ENCODE data around the gene MGAT3.
"Not testable (repeated sequence)": the region's sequence is repeated elsewhere in the genome, so short reads cannot be mapped to it uniquely, and the experiment has no call there.

The MGAT3 gene

DNA sequence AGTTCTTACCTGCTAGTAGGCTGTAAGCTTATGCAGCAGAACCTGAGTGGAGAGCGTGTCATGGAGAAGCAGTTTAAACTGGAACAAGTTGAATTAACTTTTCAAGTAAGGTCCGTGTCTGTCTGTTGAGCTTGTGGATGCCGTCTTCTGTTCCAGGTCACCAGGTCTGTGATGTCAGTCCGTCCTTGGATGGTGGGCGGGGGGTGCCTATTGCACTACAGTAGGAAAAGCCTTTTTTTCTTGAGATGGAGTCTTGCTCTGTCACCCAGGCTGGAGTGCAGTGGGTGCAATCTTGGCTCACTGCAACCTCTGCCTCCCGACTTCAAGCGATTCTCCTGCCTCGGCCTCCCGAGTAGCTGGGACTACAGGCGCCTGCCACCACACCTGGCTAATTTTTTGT is 50.2 kb downstream of the MGAT3 start:
- H3K27me3 Mint-ChIP-seq (ENCODE audit: low read depth); H3K4me3 Mint-ChIP-seq; DNase-seq (ENCODE audit: low spot score); H3K9me3 Mint-ChIP-seq; H3K27ac Mint-ChIP-seq: not testable (repeated sequence)
- Mint-ChIP-seq H3K36me3 (ENCODE audit: low read depth) (peaks cover 63% of the 10 kb centered on the region), H3K4me1 (ENCODE audit: low read depth) (peaks cover 35% of the 10 kb centered on the region)

DNA sequence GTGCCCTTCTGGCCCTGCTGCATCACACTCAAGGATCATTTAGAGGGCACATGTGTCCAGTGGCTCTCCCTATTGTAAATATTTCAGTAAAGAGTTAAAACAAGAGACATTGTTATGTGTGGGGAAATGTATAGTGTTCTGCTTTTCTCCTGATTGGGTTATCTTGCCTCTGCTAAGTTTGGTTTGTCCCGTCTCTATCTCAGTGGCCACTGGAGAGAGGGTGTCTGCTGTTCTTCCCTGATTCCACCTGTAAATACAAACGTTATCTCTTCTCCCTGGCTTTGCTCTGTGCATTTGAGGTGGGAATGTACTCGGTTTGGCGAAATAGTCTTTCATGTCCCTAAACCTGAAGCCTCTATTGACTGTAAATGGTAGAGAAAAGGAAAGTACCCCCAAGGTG is 51.6 kb downstream of the MGAT3 start:
- Mint-ChIP-seq H3K36me3 (ENCODE audit: low read depth) (peaks cover 69% of the 10 kb centered on the region), H3K4me3 (no peak overlapping the region), H3K9me3 (no peaks in the 10 kb centered on the region), H3K27me3 (ENCODE audit: low read depth) (no peaks in the 10 kb centered on the region), H3K27ac (no peak overlapping the region), H3K4me1 (ENCODE audit: low read depth) (peaks cover 31% of the 10 kb centered on the region)
- DNase-seq (ENCODE audit: low spot score), result no peak

DNA sequence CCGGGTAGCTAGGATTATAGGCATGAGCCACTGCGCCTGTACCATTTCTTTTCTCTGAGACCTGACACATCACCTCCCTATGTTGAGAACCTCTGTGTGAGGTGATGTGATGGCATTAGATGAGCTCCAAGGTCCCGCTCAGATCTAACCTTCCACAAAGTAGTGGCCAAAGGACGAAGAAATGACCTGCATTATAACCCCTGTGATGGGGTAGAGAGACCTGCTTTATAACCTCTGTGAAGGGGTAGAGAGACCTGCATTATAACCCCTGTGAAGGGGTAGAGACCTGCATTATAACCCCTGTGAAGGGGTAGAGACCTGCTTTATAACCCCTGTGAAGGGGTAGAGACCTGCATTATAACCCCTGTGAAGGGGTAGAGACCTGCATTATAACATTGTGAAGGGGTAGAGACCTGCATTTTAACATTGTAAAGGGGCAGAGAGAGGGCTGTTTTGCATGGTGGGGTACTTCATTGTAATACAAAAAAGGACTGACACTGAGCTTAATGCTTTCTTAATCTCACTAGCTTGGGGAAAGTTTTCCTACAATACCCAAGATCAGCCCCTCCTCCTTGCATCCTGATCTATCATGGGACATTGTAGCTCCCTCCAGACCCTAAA is 53.8 kb downstream of the MGAT3 start:
- H3K4me1 Mint-ChIP-seq (ENCODE audit: low read depth), result peaks cover 27% of the 10 kb centered on the region
- no peak for DNase-seq (ENCODE audit: low spot score)
- no peak overlapping the region for H3K27ac Mint-ChIP-seq
- no peaks in the 10 kb centered on the region for H3K9me3 Mint-ChIP-seq
- H3K27me3 Mint-ChIP-seq (ENCODE audit: low read depth), result no peaks in the 10 kb centered on the region
- H3K4me3 Mint-ChIP-seq, result no peak overlapping the region
- H3K36me3 Mint-ChIP-seq (ENCODE audit: low read depth), result peaks cover 71% of the 10 kb centered on the region

DNA sequence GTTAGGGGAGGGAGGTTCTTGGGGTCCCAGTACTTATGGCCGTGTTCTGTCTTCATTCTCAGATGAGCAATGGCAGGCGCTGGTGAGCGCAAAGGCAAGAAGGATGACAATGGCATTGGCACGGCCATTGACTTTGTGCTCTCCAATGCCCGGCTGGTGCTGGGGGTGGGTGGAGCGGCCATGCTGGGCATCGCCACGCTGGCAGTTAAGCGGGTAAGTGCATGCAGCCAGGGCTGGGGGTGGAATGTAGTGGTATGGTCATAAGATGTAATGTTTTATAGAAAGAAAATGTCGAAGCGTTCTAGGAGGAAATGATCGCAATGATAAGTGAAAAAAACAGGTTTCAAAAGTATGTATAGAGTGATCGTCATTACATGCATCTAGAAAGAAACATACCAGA is 54.4 kb downstream of the MGAT3 start:
- no peaks in the 10 kb centered on the region for H3K9me3 Mint-ChIP-seq
- H3K4me1 Mint-ChIP-seq (ENCODE audit: low read depth), result peaks cover 28% of the 10 kb centered on the region
- no peak for DNase-seq (ENCODE audit: low spot score)
- no peak overlapping the region for H3K4me3 Mint-ChIP-seq
- H3K27ac Mint-ChIP-seq, result no peak overlapping the region
- H3K27me3 Mint-ChIP-seq (ENCODE audit: low read depth), result no peaks in the 10 kb centered on the region
- peaks cover 71% of the 10 kb centered on the region for H3K36me3 Mint-ChIP-seq (ENCODE audit: low read depth)

DNA sequence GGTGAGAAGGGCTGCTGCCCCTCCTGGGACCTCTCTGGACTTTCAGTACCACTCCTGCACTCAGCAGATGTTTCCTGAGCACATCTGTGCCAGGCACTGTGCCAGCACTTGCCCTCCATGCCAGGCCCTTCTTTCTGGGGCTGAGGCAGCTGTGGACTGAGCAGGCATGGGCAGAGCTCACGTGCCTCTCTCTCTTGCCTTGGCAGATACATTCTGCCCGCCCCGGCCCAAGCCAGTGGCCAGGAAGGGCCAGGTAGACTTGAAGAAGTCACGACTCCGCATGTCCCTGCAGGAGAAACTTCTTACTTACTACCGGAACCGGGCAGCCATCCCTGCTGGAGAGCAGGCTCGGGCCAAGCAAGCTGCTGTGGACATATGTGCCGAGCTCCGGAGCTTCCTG is 55.2 kb downstream of the MGAT3 start:
- H3K4me3 Mint-ChIP-seq, result no peak overlapping the region
- H3K9me3 Mint-ChIP-seq, result no peaks in the 10 kb centered on the region
- no peaks in the 10 kb centered on the region for H3K27me3 Mint-ChIP-seq (ENCODE audit: low read depth)
- H3K36me3 Mint-ChIP-seq (ENCODE audit: low read depth), result peaks cover 63% of the 10 kb centered on the region
- no peak for DNase-seq (ENCODE audit: low spot score)
- H3K4me1 Mint-ChIP-seq (ENCODE audit: low read depth), result peaks cover 23% of the 10 kb centered on the region
- no peak overlapping the region for H3K27ac Mint-ChIP-seq

DNA sequence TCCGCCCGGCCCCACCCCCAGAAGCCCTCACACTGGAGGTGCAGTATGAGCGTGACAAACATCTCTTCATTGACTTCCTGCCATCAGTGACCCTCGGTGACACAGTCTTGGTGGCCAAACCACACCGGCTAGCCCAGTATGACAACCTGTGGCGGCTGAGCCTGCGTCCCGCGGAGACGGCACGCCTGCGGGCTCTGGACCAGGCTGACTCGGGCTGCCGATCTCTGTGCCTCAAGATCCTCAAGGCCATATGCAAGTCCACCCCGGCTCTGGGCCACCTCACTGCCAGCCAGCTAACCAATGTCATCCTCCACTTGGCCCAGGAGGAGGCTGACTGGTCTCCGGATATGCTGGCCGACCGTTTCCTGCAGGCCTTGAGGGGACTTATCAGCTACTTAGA is 57.0 kb downstream of the MGAT3 start:
- Mint-ChIP-seq H3K4me3 (no peak overlapping the region), H3K36me3 (ENCODE audit: low read depth) (peaks cover 56% of the 10 kb centered on the region), H3K27me3 (ENCODE audit: low read depth) (no peaks in the 10 kb centered on the region), H3K27ac (no peak overlapping the region), H3K4me1 (ENCODE audit: low read depth) (peaks cover 24% of the 10 kb centered on the region), H3K9me3 (no peaks in the 10 kb centered on the region)
- no peak for DNase-seq (ENCODE audit: low spot score)

DNA sequence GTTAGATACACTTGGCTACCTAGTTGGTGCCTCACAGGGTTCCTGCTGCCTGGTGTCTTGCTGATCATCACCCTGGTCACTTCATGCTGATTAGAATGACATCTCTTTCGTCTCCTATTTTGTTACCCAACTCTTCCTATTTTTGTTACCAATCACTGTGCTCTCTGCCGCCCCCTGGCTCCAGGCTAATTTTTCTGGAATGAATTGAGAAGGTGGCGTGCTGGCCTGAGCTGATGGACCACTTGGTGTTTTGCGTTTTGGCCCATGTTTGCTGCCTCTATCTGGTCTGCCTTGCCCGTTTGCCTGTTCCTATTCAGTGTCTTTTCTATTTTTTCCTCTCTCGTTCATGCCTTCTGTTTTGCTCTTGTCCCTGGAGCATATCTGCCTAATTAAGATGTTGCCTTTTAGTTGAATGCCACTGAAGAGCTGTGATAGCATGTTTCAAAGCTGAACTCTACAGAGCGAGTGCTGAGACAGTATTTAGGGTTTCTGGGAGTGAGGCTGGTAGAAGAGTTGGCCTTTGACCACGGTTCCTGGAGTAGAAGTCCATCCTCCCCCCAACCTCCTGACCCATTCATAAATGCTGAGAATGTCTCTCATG is 57.7 kb downstream of the MGAT3 start:
- Mint-ChIP-seq H3K4me1 (ENCODE audit: low read depth) (peaks cover 26% of the 10 kb centered on the region), H3K27me3 (ENCODE audit: low read depth) (no peaks in the 10 kb centered on the region), H3K36me3 (ENCODE audit: low read depth) (peaks cover 53% of the 10 kb centered on the region), H3K27ac (peak overlapping the region; percentile 3), H3K4me3 (no peak overlapping the region), H3K9me3 (no peaks in the 10 kb centered on the region)
- no peak for DNase-seq (ENCODE audit: low spot score)

DNA sequence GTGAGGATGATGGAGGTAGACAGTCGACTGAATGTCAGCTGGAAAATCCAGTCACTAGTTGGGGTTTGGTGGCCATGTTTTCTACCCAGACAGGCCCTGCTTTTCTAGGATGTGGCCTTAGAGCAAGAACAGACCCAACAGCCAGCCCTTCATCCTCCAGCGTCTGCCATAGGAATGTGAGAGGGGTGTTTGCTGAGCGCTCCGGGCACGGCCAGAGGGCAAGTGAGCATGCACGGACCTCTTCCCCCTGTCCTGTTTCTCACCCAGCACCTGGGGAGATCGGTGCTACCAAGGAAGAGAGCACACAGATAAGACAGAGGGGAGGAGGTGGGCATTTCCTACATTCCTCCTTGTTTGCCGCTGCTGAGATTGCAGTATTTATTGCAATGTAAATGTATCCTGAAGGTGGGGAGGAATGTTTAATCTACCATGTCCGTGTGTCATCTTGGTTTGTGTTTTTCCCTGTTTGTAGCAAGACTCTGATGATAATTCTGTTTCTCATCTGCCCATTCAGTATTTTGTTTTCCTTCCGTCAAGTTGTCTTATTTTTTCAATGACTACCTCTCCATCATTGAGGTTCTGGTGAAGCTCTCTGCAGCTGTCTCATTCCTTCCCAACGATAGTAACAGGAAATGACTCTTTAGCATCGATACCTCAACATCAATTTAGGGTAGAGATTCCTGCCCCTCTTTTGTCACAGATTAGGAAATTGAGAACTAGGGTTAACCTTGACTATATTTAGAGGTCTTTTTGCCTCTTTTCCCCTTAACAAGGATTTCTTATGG is 58.6 kb downstream of the MGAT3 start:
- DNase-seq (ENCODE audit: low spot score), result no peak
- Mint-ChIP-seq H3K4me1 (ENCODE audit: low read depth) (peaks cover 24% of the 10 kb centered on the region), H3K36me3 (ENCODE audit: low read depth) (peaks cover 50% of the 10 kb centered on the region), H3K27ac (no peak overlapping the region), H3K27me3 (ENCODE audit: low read depth) (peaks cover 3% of the 10 kb centered on the region), H3K9me3 (no peaks in the 10 kb centered on the region), H3K4me3 (no peak overlapping the region)

DNA sequence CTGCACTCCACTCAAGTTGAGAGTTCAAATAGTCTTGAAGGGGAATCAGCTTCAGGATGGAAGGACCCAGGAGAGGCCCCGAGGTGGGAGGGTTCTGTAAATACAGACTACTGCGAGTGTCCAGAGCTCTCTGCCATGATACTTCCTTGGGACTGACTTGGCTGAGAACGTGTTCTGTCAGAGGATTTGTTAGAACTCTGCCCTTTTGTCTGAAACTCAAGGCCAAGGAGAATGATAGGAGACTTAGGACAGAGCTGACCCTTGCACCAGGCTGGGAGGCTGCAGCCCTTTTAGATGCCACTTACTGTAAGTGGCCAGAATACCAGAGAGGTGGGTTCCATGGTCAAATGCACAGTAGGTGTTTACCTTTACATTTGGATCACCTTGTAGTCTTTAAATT is 60.7 kb downstream of the MGAT3 start:
- Mint-ChIP-seq H3K27ac (no peak overlapping the region), H3K4me1 (ENCODE audit: low read depth) (peaks cover 33% of the 10 kb centered on the region), H3K27me3 (ENCODE audit: low read depth) (peaks cover 3% of the 10 kb centered on the region), H3K4me3 (no peak overlapping the region), H3K9me3 (no peaks in the 10 kb centered on the region), H3K36me3 (ENCODE audit: low read depth) (peaks cover 56% of the 10 kb centered on the region)
- no peak for DNase-seq (ENCODE audit: low spot score)

DNA sequence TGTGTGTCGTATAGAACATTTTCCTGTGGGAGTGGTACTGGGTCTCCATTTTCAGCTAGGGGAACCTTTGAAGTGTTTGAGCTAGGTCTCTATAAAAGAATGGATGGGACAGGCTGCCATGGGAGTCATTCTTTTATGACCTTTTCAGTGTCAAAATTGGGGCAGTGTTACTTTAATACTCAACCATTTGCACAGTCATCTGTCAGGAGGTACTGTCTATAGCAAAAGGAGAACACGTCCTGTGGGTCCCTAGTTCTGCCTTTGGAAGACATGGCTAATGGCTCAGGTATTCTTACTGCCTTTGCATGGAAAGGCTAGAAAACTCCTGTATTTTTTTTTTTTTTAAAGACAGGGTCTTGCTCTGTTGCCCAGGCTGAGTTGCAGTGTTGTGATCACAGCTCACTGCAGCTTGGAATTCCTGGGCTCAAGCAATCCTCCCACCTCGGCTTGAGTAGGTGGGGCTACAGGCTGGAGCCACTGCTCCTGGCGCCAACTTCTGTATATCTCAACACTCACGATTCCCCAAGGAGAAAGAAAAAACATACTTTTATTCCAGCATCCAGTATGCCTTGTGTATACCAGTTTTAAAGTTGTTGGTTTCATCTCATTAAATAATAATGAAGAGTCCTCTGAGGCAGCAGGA is 61.5 kb downstream of the MGAT3 start:
- Mint-ChIP-seq H3K36me3 (ENCODE audit: low read depth) (peaks cover 58% of the 10 kb centered on the region), H3K27ac (peak overlapping the region; percentile 98), H3K4me3 (peak overlapping the region; percentile 93), H3K27me3 (ENCODE audit: low read depth) (peaks cover 3% of the 10 kb centered on the region), H3K4me1 (ENCODE audit: low read depth) (peaks cover 41% of the 10 kb centered on the region), H3K9me3 (no peaks in the 10 kb centered on the region)
- no peak for DNase-seq (ENCODE audit: low spot score)

DNA sequence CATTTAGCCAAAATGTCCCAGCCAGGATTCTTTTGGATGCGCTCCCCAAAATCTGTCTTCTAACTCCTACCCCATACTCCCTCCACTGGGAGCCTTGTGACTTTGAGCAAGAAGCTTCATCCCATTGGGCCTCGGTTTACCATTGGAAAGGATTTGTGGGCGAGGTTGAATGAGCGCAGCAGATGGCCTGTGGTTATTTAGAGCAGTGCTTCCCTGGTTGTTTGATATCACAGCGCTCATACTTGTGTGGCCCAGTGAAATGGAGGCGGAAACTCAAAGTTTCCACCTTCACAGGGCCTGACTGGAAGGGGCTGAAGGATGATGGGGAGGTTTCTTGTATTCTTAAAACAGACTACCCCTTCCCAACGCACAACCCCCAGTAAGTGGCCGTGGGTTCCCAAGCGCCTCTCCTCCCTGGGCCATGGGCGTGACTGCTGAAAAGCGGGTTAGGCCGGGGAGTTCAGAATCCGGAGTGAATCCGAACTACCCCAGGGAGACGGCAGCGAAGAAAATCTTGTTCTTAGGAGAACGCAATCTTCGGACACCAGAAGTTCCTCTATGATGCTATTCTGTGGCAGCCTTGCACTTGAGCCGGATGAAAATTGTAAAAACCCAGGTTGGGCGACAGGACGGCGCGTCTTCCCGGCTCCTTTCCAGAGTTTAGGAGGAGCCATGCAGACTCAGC is 62.3 kb downstream of the MGAT3 start:
- Mint-ChIP-seq H3K27me3 (ENCODE audit: low read depth) (peaks cover 3% of the 10 kb centered on the region), H3K9me3 (no peaks in the 10 kb centered on the region), H3K4me3 (peak overlapping the region; percentile 93), H3K36me3 (ENCODE audit: low read depth) (peaks cover 56% of the 10 kb centered on the region), H3K4me1 (ENCODE audit: low read depth) (peaks cover 43% of the 10 kb centered on the region), H3K27ac (peak overlapping the region; percentile 98)
- DNase-seq (ENCODE audit: low spot score), result no peak

DNA sequence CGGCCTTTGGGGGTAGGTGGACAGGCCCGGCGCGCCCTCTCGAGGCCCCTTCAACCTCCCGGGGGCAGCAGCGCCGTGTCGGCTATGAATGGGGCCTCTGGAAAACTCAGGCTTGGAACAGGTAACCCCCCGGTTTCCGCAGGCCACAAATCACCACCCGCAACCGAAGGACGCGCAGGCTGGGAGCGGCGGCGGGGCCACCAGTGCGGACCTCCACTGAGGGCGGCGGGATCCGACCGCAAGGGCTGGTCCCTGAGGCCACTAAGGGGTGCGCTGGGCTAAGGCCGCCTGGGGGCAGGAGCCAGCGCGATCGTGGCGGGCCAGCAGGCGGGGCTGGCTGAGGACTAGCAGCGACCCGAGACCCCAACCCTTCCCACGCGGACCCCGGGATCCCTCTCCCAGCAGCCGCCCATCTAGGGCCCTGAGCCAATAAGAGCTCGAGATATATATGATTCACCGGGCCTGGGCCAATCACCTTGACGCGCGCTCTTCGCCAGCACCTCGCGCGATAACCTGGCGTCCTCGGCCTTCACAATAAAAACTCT is 62.9 kb downstream of the MGAT3 start:
- peak; percentile 97 for DNase-seq (ENCODE audit: low spot score)
- Mint-ChIP-seq H3K4me1 (ENCODE audit: low read depth) (peaks cover 39% of the 10 kb centered on the region), H3K4me3 (peak overlapping the region; percentile 93), H3K36me3 (ENCODE audit: low read depth) (peaks cover 54% of the 10 kb centered on the region), H3K9me3 (no peaks in the 10 kb centered on the region), H3K27me3 (ENCODE audit: low read depth) (peaks cover 3% of the 10 kb centered on the region), H3K27ac (peak overlapping the region; percentile 98)

DNA sequence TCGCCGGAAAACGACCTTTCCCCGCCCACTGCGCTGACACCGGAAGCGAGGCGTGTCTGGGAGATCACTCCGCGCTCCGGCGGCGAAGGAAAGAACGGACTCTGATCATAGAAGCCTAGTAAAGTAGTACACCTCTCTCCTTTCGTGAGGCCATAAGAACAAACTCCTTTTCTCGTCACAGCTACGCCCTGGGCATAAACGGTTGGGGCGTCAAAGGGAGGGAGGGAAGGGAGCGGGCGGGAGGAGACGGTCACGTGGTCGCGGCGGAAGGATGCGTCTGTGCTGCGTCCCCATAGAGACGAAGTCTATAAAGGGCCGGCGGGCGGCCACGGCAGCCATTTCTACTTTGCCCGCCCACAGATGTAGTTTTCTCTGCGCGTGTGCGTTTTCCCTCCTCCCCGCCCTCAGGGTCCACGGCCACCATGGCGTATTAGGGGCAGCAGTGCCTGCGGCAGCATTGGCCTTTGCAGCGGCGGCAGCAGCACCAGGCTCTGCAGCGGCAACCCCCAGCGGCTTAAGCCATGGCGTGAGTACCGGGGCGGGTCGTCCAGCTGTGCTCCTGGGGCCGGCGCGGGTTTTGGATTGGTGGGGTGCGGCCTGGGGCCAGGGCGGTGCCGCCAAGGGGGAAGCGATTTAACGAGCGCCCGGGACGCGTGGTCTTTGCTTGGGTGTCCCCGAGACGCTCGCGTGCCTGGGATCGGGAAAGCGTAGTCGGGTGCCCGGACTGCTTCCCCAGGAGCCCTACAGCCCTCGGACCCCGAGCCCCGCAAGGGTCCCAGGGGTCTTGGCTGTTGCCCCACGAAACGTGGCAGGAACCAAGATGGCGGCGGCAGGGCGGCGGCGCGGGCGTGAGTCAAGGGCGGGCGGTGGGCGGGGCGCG is 63.7 kb downstream of the MGAT3 start, which contains the start of gene ATF4:
ATF4 (plus strand) TSS at position 337 of the 880 bp plus-strand sequence. CDS start 884 bp downstream, outside the sequence.
- H3K27ac Mint-ChIP-seq, result peak within 1 kb of the TSS; percentile 98
- H3K36me3 Mint-ChIP-seq (ENCODE audit: low read depth), result peaks cover 57% of the 10 kb centered on the region
- peak; percentile 86 for DNase-seq (ENCODE audit: low spot score)
- no peaks in the 10 kb centered on the region for H3K9me3 Mint-ChIP-seq
- H3K4me1 Mint-ChIP-seq (ENCODE audit: low read depth), result peaks cover 45% of the 10 kb centered on the region
- peaks cover 3% of the 10 kb centered on the region for H3K27me3 Mint-ChIP-seq (ENCODE audit: low read depth)
- peak within 1 kb of the TSS; percentile 93 for H3K4me3 Mint-ChIP-seq
